Cardiac muscle cell (in vitro differentiated cells and primary cell): ENCODE results near the gene VWA5B1. TPM values are rescaled to one million over a fixed set of nuclear protein-coding genes. Genes with fewer than 3 reads are reported as not detected.

Experiments used
- DNase-seq, 2 donors: peaks; one replicate each; pipeline versions ENCODE4 v3.0.0 to v3.0.0-alpha.2; 2010 to 2017; ENCODE audit warnings: low read depth in 1 of 2, low spot score in 1 of 2
- H3K27ac ChIP-seq: fragments of 200-600 bp; sonication (generic); 2 replicates; pipeline ENCODE4 v1.5.1; 2016
- H3K27me3 ChIP-seq: fragments of 200-600 bp; sonication (generic); 2 replicates; pipeline ENCODE4 v1.6.0; 2016; ENCODE audit warnings: control low read depth
- H3K36me3 ChIP-seq: fragments of 200-600 bp; sonication (generic); 2 replicates; pipeline ENCODE4 v1.5.1; 2016; ENCODE audit warnings: control low read depth
- H3K4me1 ChIP-seq: fragments of 200-600 bp; sonication (generic); 2 replicates; pipeline ENCODE4 v1.8.1; 2017; ENCODE audit warnings: low read depth, mild to moderate bottlenecking, mixed run types
- H3K4me3 ChIP-seq: fragments of 200-600 bp; sonication (generic); 2 replicates; pipeline ENCODE4 v1.5.1; 2016; ENCODE audit warnings: mild to moderate bottlenecking
- H3K9me3 ChIP-seq: fragments of 200-600 bp; sonication (generic); 2 replicates; pipeline ENCODE4 v1.5.1; 2017; ENCODE audit warnings: low read depth, mild to moderate bottlenecking, control low read depth
- CTCF ChIP-seq: IDR thresholded peaks from 2 replicates; pipeline ENCODE4 v1.5.1; 2012; ENCODE audit warnings: low read depth, mild to moderate bottlenecking, low read length
- polyA plus RNA-seq: library from polyadenylated mRNA; unstranded; fragments of >200 nt; fragmentation: Nextera tagmentation; extraction: Ambion mirVana; gene quantifications from 2 replicates; pipeline ENCODE4 v1.2.1, GENCODE V29; 2016
- total RNA-seq: library from RNA; depleted of rRNA; stranded (reverse); fragments of >200 nt; gene quantifications from 2 replicates; pipeline ENCODE4 v1.2.3, GENCODE V29; 2016

The VWA5B1 gene
- total and polyA plus RNA-seq, 2 experiments from 2014 or later: 0.27 to 0.37 TPM

GRCh38 chr1:20339811-20340457, 49.3 kb downstream of the VWA5B1 start:
- Histone ChIP-seq H3K27ac (no peak overlapping the region), H3K27me3 (peaks cover 15% of the 10 kb centered on the region), H3K36me3 (no peaks in the 10 kb centered on the region), H3K4me3 (no peak overlapping the region), H3K4me1 (no peaks in the 10 kb centered on the region), H3K9me3 (no peaks in the 10 kb centered on the region)
- DNase-seq: no peak
- TF ChIP-seq CTCF: no peak

GRCh38 chr1:20342294-20343148, 51.8 kb downstream of the VWA5B1 start:
- no peak for DNase-seq
- Histone ChIP-seq H3K36me3 (no peaks in the 10 kb centered on the region), H3K4me3 (peak overlapping the region; percentile 14), H3K4me1 (no peaks in the 10 kb centered on the region), H3K9me3 (no peaks in the 10 kb centered on the region), H3K27me3 (peaks cover 15% of the 10 kb centered on the region), H3K27ac (no peak overlapping the region)
- TF ChIP-seq CTCF: no peak

- Histone ChIP-seq H3K9me3 (no peaks in the 10 kb centered on the region), H3K36me3 (no peaks in the 10 kb centered on the region), H3K27ac (no peak overlapping the region), H3K4me3 (peak overlapping the region; percentile 14), H3K4me1 (no peaks in the 10 kb centered on the region), H3K27me3 (peaks cover 15% of the 10 kb centered on the region)
- TF ChIP-seq CTCF: no peak
- DNase-seq: peak in 1 of 2 donors; percentile 61
Observed at GRCh38 chr1:20343149-20343937, 52.7 kb downstream of the VWA5B1 start.

GRCh38 chr1:20343938-20344302, 53.2 kb downstream of the VWA5B1 start:
- Histone ChIP-seq H3K4me3 (no peak overlapping the region), H3K27ac (no peak overlapping the region), H3K9me3 (no peaks in the 10 kb centered on the region), H3K4me1 (no peaks in the 10 kb centered on the region), H3K36me3 (no peaks in the 10 kb centered on the region), H3K27me3 (peaks cover 15% of the 10 kb centered on the region)
- TF ChIP-seq CTCF: no peak
- no peak for DNase-seq

GRCh38 chr1:20344738-20345137, 54.1 kb downstream of the VWA5B1 start:
- Histone ChIP-seq H3K36me3 (no peaks in the 10 kb centered on the region), H3K27me3 (peaks cover 15% of the 10 kb centered on the region), H3K4me1 (no peaks in the 10 kb centered on the region), H3K27ac (no peak overlapping the region), H3K9me3 (no peaks in the 10 kb centered on the region), H3K4me3 (no peak overlapping the region)
- DNase-seq: no peak
- TF ChIP-seq CTCF: no peak
